Fibroblast of lung (primary cell): ENCODE measurements around the gene POLK. TPM values are rescaled to one million over a fixed set of nuclear protein-coding genes. Genes with fewer than 3 reads are reported as not detected.

Experiments used
- DNase-seq, 2 donors: peaks; one replicate each; pipeline versions ENCODE4 v3.0.0 to v3.0.0-alpha.2; 2010; ENCODE audit warnings: low read depth in 2 of 2
- H2AFZ ChIP-seq: 2 replicates; pipeline ENCODE4 v1.5.1; 2012; ENCODE audit warnings: low read length, control low read depth, inconsistent platforms
- H3K27ac ChIP-seq: 2 replicates; pipeline ENCODE4 v1.5.1; 2011; ENCODE audit warnings: low read length, control low read depth; ENCODE audit not compliant: insufficient read depth
- H3K27me3 ChIP-seq: 2 replicates; pipeline ENCODE4 v1.5.1; 2011; ENCODE audit warnings: mild to moderate bottlenecking, low read length; ENCODE audit not compliant: control insufficient read depth, insufficient read depth
- H3K36me3 ChIP-seq: 2 replicates; pipeline ENCODE4 v1.5.1; 2011; ENCODE audit warnings: low read length; ENCODE audit not compliant: control insufficient read depth, insufficient read depth
- H3K4me1 ChIP-seq: 2 replicates; pipeline ENCODE4 v1.5.1; 2011; ENCODE audit warnings: low read length; ENCODE audit not compliant: control insufficient read depth, insufficient read depth; ENCODE audit errors: extremely low read depth
- H3K4me2 ChIP-seq: 2 replicates; pipeline ENCODE4 v1.5.1; 2011; ENCODE audit warnings: low read length, control low read depth; ENCODE audit not compliant: insufficient read depth; ENCODE audit errors: extremely low read depth
- H3K4me3 ChIP-seq, 4 experiments: fragments of 200-600 bp in 1 of 4; sonication (generic) in 1 of 4; replicated peaks in 1 of 4; 2 replicates each; pipeline ENCODE4 v1.5.1; 2011 to 2016; ENCODE audit warnings: low read length in 4 of 4, low read depth in 3 of 4, mild to moderate bottlenecking in 3 of 4, control low read depth in 2 of 4, inconsistent platforms in 1 of 4, mixed read lengths in 1 of 4; ENCODE audit not compliant: insufficient read depth in 1 of 4; ENCODE audit errors: control extremely low read depth in 1 of 4
- H3K79me2 ChIP-seq: 2 replicates; pipeline ENCODE4 v1.5.1; 2012; ENCODE audit warnings: mild to moderate bottlenecking, low read length, inconsistent platforms; ENCODE audit not compliant: control insufficient read depth, insufficient read depth
- H3K9ac ChIP-seq: 2 replicates; pipeline ENCODE4 v1.5.1; 2011; ENCODE audit warnings: mild to moderate bottlenecking, low read length, control low read depth; ENCODE audit not compliant: insufficient read depth
- H3K9me3 ChIP-seq: 2 replicates; pipeline ENCODE4 v1.5.1; 2012; ENCODE audit warnings: low read depth, low read length; ENCODE audit not compliant: control insufficient read depth, insufficient read depth
- H4K20me1 ChIP-seq: 2 replicates; pipeline ENCODE4 v1.5.1; 2011; ENCODE audit warnings: low read length; ENCODE audit not compliant: control insufficient read depth, insufficient read depth; ENCODE audit errors: extremely low read depth
- CTCF ChIP-seq, 2 donors: IDR thresholded peaks in 1 of 2; conservative IDR thresholded peaks in 1 of 2; 1 replicate in 1 of 2; 2 replicates in 1 of 2; pipeline ENCODE4 v1.5.1; 2011 to 2012; ENCODE audit warnings: low read length in 2 of 2, control low read depth in 1 of 2, inconsistent platforms in 1 of 2, low read depth in 1 of 2, mild to moderate bottlenecking in 1 of 2
- EZH2 ChIP-seq: IDR thresholded peaks from 2 replicates; pipeline ENCODE4 v1.5.1; 2012; ENCODE audit warnings: low read length, control low read depth, mild to moderate bottlenecking; ENCODE audit errors: missing control alignments
- polyA plus RNA-seq, 2 donors: library from polyadenylated mRNA; depleted of rRNA in 1 of 2; stranded (reverse) in 1 of 2; unstranded in 1 of 2; fragments of >200 nt; gene quantifications; 2 replicates each; pipeline ENCODE4 v1.2.1, GENCODE V29; 2011 to 2012; ENCODE audit warnings: missing spikeins in 1 of 2
- total RNA-seq: library from RNA; depleted of rRNA; stranded (reverse); fragments of >200 nt; gene quantifications from 2 replicates; pipeline ENCODE4 v1.2.1, GENCODE V29; 2014

The POLK gene
- total and polyA plus RNA-seq, 2 donors (not counting 1 experiment from before 2014, with no cell fraction given), result 32.0 to 44.9 TPM

DNA sequence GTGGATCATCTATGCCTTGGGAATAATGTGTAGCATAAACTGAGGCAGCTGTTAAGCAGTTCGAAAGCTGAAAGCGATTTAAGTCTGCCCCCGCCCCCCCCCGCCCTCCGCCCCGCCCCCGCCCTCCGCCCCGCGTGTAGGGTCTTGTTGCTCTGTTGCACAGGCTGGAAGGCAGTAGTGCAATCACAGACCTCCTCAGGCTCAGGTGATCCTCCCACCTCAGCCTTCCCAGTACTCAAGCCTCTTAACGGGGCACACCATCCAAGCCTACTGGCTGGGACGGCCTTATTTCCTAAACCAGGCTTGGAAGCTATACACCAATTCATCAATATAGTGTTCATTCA is 100.5 kb downstream of the POLK start:
- Histone ChIP-seq H3K27ac (no peak overlapping the region), H4K20me1 (no peaks in the 10 kb centered on the region), H3K4me1 (no peaks in the 10 kb centered on the region), H3K27me3 (no peaks in the 10 kb centered on the region), H3K9me3 (no peaks in the 10 kb centered on the region), H2AFZ (no peak overlapping the region), H3K9ac (no peak overlapping the region), H3K36me3 (no peaks in the 10 kb centered on the region), H3K4me2 (peak overlapping the region; percentile 91), H3K79me2 (no peaks in the 10 kb centered on the region), H3K4me3 (peak overlapping the region in 2 of 4 experiments; percentile 70 to 71)
- DNase-seq, result no peak
- TF ChIP-seq CTCF (conservative IDR thresholded peaks at IDR 0.05 in 1 of 2, IDR thresholded peaks at IDR 0.05 in 1 of 2; ENCODE audit: low read depth in 1 of 2, low read length in 2 of 2) (no peak), EZH2 (no peak)

DNA sequence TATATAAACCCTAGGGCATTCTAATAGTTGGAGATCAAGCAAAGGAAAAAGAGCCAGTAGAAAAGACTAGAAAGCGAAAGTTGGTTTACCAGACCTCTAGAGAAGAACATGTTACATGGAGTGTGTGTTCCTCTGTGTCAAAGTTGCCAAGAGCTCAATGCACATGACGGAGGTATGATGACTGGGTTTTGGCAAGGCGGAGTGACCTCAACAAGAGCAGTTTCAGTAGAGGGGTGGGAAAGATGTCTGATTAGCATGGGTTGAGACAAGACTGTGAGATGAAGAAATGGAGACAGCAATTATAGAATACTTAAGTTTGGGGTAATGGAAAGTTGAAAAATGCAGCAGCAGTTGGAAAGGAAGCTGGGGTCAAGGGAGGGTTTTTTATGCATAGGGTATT is 101.2 kb downstream of the POLK start:
- no peak overlapping the region for H3K27ac ChIP-seq
- H3K9me3 ChIP-seq, result no peaks in the 10 kb centered on the region
- no peak overlapping the region for H3K9ac ChIP-seq
- TF ChIP-seq CTCF (conservative IDR thresholded peaks at IDR 0.05 in 1 of 2, IDR thresholded peaks at IDR 0.05 in 1 of 2; ENCODE audit: low read depth in 1 of 2, low read length in 2 of 2) (no peak), EZH2 (no peak)
- H3K27me3 ChIP-seq, result no peaks in the 10 kb centered on the region
- H3K36me3 ChIP-seq, result no peaks in the 10 kb centered on the region
- H3K4me2 ChIP-seq, result no peak overlapping the region
- H4K20me1 ChIP-seq, result no peaks in the 10 kb centered on the region
- H2AFZ ChIP-seq, result no peak overlapping the region
- no peak for DNase-seq
- H3K4me1 ChIP-seq, result peaks cover 3% of the 10 kb centered on the region
- no peak overlapping the region for H3K4me3 ChIP-seq
- H3K79me2 ChIP-seq, result no peaks in the 10 kb centered on the region

DNA sequence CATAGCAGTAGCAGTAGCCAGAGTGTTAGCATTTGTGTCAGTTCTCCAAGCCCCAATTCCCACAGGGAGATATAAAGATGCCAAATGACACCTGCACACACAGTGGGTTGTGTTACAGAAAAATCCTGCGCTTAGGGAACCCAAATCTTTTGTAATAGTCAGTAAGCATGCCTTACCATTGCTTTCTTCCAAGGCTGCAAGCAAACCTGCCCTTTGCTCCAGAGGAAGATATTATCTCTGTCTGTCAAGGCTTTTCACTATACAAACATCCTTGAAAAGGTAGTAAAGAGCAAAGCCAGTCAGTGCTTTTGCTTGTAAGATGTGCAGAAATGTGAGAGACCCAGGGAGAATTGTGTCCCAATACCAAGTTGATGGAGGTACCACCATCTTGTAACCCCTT is 102.5 kb downstream of the POLK start:
- DNase-seq, result no peak
- TF ChIP-seq CTCF (conservative IDR thresholded peaks at IDR 0.05 in 1 of 2, IDR thresholded peaks at IDR 0.05 in 1 of 2; ENCODE audit: low read depth in 1 of 2, low read length in 2 of 2) (no peak), EZH2 (no peak)
- Histone ChIP-seq H2AFZ (no peak overlapping the region), H4K20me1 (no peaks in the 10 kb centered on the region), H3K9ac (no peak overlapping the region), H3K79me2 (no peaks in the 10 kb centered on the region), H3K4me1 (peaks cover 3% of the 10 kb centered on the region), H3K27me3 (no peaks in the 10 kb centered on the region), H3K27ac (no peak overlapping the region), H3K4me3 (no peak overlapping the region), H3K36me3 (no peaks in the 10 kb centered on the region), H3K4me2 (no peak overlapping the region), H3K9me3 (no peaks in the 10 kb centered on the region)
